Measurements from ENCODE around the gene EFCAB6. TPM values are rescaled to one million over a fixed set of nuclear protein-coding genes. Genes with fewer than 3 reads are reported as not detected.

EFCAB6 gene
- total RNA-seq, 1 donor from 2014 or later: 1.5 TPM

DNA sequence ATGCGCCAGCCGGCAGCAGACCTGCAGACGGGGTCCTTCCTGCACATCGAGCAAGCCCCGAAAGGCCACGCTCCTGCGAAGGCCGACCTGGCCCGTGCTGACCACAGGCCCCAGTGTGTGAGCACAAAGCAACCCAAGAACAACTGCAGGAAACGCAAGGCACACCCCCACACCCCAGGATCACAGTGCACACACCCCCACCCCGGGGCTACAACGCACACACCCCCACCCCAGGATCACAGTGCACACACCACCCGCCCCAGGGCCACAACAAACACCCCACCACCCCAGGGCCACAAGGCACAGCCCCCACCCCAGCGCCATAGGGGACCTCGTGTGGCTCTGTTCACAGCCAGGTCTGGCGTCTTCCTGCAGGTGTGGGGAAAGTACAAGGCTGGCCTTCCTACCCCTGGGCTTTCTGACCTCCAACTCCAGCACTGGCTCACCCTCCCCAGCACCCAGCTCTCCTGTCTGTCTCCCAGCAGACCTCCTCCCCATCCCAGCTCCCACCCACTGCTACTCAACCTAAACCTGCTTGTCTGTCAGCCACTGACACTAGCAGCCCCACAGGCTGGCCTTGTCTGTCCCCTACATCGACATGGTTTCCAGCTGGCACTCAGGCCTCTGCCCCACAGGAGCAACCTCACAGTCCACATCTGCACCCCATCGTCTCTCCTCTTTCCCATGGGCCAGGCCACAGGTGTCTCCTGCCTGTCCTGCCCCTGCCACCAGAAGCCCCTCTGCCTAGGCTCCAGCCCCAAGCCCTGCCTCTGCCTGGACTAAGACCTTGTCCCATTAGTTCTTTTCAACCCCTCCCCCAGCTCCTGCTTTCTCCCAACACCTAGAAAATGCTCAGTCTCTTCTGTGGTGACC lies 20.5 kb upstream of the EFCAB6 start:
- ATAC-seq (no peak), DNase-seq (no peak)
- intact Hi-C loops (cut with micrococcal nuclease): no loop called here

DNA sequence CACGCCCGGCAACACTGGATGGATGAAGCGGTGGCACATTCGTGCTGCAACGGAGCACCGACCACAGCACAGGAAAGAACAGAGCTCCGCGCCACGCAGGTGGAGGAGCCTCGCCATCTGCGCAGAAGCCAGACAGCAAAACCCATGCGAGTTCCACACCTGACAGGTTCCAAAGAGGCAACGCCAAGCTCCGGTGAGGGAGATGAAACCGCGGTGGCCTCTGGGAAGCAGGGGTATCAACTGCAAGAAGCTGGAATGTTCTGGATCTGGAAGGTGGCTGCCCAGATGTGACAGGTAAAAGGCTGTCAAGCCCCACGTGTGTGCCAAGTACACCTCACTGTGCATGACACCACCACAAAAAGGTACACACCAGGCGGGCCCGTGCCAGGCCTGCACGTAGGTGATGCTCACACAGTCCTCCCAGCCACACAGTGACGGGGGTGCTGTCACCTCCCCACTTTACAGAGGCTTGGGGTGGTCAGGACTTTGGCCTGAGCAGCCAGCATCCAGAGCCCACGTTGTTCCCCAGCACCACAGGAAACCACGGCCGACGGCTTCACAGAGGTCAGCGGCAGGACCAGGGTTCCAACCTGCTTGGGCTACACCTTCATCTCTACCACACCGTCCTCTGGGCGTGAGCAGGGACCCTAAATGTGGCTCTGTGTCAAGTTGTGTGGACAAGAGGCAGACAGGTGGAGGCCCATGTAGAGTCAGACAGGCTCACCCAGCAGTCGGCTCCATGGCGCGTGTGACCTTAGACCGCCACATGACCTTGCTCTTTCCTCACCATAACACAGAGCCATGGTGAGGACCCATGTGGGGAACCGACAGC lies 19.7 kb upstream of the EFCAB6 start:
- no peak for DNase-seq
- intact Hi-C loops (cut with micrococcal nuclease): no loop called here
- no peak for ATAC-seq

DNA sequence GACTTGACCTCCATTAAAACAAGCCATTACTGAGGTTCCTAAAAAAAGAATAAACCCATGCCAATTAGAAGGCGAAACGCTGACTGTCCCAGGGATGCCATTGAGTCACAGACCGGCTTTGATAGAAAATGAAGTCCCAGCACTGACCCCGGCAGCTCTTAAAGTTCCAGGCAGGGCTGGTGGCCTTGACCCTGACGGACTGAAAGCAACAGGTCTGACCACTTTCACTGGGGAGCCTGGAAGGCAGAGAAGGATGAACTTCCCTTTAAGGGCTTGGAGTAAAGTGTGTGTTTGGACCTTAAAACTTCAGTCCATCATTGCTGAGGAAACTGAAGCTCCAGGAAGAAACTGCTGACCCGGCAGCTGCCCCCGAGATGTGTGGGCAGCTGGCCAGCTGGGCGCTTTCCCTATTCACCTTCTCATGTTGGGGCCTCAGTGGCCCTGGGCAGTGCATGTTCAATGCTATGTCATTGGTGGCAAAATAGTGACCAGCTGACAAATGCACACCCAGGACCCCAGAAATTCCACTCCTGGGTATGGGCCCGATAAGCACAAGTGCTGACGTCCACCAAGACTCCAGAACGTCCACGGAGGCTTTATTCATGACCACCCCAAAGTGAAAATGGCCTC lies 18.9 kb upstream of the EFCAB6 start:
- intact Hi-C loops (cut with micrococcal nuclease): no loop called here
- ATAC-seq (no peak), DNase-seq (no peak)

DNA sequence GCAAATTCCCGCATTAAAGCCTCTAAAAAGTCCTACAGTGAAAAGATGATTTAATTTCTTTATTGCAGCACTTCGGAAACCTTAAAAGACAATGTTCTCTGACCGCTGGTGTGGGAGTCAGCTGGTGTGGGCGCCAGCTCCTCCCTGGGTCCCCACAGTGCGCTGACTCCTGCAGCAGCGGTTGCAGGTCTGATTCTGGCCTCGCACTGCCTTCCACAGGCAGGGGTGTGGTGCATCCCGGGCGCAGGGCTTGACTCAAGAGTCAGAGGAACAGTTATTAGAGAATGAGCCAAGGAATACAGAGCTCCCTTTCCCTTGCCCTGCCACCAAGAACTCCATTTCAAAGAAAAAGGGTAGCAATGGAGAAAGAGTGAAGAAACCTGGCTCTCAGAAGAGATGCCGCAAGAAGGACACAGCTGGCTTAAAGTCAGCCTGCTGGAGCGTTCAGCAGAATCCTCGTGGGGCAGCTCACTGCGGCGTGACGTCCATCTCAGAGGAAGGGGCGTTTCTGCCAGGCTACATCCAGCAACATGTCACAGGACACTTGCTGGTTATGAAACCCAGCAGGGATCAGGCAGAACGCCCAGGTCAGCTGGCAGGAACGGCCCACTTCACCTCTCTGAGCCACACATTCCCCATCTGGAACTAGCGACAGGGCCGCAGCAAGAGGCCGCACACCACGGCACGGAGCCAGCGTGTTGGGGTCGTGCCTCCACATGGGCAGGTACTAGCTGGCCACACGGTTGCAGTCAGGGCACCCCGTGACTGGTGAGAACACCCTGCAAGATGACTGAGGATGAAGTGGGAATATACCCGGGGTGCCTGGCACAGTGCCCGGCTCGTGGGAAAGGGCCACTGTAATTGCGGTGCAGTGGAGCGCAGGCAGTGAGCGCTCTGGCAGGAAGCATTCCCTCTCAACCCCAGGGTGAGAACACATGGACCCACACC lies 18.1 kb upstream of the EFCAB6 start:
- intact Hi-C loops (cut with micrococcal nuclease): no loop called here
- ATAC-seq (peak; percentile 84), DNase-seq (peak; percentile 91)

DNA sequence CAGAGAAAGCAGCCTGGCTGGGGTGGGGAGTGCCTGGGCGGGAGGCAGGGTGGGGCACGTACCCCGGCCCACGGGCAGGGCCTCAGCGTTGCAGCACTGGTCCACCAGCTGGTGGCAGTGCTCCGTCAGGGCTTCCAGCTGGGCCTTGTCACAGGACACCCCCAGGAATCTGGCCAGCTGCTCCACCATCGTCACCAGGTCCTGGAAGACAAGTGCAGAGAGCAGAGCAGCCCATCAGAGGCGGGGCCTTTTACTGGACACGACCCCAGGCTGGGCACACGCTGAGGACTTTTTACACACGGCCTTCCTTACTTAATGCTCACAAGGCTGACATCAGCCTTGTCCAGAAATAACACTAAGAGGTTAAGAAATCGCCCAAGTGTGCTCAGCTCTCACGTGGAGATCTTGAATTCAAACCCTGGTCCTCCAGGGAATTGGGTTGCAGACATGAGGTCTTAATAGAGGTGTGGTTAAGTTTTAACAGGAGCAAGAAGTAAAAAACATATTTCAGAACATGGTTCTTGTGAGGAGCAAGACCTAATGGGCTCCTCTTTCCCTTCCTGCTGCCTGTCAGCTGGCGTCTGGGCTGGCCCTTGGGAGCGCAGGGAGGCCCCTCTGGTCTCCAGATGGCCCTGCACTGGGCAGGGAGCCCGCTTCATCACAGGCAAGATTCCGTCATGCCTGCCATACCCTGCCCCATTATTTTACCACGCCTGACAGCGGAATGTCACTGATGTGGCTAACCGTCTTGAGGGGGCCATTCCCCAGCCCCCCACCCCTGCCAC lies 17.1 kb upstream of the EFCAB6 start:
- intact Hi-C loops (cut with micrococcal nuclease): no loop called here
- ATAC-seq (peak; percentile 75), DNase-seq (peak; percentile 90)

DNA sequence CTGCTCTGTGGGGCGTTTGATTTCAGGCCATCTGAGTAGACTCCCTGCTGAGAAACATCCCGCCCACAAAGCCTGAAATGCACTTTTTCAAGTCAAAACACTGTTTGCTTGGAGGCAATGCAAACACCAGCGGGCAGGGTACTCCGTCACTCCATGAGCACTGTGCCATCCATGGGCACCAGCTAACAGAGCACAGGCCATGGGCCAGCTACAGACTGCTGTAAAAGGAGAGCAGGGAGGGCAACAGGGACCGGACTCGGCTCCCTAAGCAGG lies 16.6 kb upstream of the EFCAB6 start:
- ATAC-seq (no peak), DNase-seq (no peak)
- intact Hi-C loops (cut with micrococcal nuclease): no loop called here

DNA sequence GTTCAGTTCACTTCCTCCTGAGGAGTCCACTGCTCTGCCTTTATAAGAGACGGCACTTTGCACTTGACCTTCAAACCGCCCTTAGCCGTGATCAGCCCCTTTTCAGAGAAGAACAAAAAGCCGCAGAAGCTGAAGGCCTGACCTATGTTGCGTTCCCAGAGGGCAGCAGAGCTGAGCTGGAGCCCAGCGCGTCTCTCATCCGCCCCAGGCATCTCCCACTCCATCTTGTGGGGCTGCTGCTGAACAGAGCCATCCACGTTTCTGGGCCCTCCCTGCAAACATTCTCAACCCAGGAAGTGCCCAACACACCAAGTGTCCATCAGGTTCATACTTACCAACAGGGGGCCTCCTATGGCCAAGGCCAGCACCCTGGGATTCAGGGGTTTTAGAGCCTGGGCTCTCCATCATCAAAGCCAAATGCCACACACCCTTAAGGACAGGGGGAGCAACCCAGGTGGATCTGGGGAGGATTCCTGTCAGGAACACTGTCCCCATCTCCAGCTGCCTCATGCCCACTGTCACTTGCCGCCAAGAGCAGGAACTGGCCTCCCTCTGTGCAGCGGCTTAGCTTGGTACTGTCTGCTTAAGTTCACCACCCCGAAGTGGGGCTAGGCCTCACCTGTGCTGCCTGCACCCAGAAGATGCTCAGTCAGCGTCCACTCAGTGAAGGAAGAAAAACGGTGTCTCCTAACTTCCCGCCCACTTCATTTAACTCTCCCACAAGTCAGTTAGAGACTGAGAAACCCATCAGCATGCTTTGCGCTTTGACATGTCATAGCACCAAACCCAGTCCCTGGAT lies 16.0 kb upstream of the EFCAB6 start:
- intact Hi-C loops (cut with micrococcal nuclease): no loop called here
- DNase-seq (no peak), ATAC-seq (no peak)

DNA sequence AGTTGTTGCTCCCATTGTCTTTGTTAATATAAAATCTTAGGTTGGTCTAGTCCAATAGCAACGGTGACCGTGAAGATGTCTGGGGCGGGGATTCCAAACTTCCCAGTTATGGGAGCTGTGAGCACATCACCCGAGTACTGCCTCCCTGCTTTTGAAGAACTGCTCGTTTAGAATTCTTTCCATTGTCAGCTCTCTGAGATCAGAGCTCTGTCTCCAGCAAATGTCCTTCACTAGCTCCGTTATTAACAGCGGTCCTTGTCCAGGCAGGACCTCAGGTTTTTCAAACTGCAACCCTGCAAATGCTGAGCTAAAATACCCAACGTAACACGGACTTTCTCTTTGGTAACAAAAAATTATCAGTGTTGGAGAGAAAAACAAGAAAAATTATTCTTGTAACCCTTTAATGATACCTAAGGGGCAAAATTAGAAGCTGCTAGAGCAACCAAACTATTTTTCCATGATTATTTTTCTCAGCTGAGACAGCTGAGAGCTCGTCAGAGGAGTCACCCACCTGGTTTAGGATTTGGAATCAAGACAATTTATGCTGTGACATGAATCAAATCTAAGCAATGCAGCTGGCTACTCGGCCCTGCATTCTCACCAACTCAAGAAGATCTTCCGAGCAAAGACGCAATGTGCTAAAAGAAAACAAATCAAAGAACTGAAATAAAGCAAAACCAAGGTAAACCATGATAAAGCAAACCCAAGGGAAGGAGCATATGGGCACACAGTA lies 15.1 kb upstream of the EFCAB6 start:
- DNase-seq (no peak), ATAC-seq (no peak)
- intact Hi-C loops (cut with micrococcal nuclease): no loop called here

DNA sequence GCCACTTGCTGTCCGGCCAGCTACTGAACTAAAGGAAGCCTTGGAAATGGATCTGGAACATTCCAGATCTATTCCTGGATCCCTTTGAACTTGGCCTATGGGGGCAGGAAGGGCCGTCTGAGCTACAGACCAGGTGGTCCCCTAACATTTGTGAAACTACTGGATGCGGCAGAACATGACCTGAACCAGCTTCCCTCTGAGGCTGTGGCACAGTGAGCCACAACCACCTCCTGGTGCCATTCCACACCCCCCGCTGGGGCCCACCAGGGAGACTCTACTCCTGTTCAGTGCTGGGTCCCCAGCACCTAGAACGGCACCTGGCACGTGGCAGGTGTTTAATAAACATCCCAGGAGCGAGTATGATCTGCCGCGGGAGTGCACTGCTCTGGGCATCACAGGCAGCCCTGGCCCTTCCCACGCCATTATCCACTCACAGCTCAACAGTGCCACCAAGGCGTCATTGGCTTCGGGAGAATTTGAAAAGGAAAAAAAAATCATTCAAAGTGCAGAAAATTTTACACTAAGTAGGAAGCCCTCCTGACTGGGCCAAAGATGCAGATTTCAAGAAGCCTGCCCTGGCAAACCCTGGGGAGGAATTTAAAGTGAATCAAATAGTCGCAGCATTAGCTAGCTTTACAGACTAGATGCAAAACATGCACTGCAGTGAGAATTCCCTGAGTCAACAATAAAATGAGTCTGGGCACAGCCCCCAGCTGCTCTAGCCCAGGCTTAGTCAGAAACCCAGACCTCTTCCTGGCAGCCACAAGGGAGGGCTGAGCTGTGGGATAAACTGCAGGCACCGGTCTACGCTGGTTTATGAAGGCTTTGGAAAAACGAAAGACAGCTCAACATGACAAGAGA lies 14.3 kb upstream of the EFCAB6 start:
- DNase-seq (no peak), ATAC-seq (no peak)
- intact Hi-C loops (cut with micrococcal nuclease): no loop called here

DNA sequence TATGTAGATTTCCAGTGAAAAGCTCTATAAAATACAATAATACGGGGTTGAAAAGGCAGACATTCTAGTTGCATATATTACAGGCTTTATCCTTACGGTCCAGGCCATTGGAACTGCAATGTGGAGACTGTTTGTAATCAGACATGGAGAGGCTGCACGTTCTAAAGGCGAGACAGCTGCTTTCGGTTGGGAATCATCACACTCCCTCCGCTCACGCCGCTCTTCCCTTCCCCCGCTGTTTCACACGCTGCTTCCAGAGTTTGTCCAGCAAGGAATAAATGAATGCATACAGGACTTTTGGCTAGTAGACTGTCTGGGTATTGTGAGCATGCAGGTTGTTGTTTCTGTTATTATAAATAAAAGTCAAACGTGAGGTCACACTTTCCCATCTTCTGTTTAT lies 13.5 kb upstream of the EFCAB6 start:
- DNase-seq (no peak), ATAC-seq (no peak)
- intact Hi-C loops (cut with micrococcal nuclease): no loop called here

DNA sequence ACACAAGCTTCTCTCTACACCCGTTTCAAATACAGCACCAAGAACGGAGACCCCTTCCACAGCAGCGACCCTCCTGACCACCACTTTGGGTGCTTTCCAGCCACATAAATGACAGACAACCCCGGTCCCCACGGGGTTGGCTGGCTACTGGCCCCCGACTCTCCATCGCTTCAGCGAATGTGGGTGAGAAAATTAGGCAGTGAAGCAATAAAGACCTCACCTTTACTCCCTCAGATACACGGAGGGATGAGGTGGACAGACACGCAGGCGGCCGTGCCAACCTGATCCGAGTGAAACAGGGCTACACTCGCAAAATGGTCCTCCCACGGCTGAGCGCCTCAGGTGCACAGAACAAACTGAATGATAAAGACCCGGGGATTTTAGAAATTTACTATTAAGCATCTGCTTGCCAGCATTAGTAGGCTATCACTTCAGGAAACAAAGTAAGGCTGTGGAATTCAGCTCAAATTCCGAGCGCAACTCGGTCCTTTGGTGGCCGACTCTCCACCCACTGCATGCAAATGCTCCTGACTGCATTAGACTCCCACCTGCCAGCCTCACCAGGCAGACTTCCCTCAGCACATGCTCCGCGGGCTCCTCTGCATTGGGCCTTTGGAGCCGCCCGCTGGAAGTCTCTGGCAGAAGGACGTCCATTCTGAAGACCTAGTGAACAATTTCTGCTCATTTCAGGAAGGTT lies 12.8 kb upstream of the EFCAB6 start:
- ATAC-seq (no peak), DNase-seq (no peak)
- intact Hi-C loops (cut with micrococcal nuclease): no loop called here

DNA sequence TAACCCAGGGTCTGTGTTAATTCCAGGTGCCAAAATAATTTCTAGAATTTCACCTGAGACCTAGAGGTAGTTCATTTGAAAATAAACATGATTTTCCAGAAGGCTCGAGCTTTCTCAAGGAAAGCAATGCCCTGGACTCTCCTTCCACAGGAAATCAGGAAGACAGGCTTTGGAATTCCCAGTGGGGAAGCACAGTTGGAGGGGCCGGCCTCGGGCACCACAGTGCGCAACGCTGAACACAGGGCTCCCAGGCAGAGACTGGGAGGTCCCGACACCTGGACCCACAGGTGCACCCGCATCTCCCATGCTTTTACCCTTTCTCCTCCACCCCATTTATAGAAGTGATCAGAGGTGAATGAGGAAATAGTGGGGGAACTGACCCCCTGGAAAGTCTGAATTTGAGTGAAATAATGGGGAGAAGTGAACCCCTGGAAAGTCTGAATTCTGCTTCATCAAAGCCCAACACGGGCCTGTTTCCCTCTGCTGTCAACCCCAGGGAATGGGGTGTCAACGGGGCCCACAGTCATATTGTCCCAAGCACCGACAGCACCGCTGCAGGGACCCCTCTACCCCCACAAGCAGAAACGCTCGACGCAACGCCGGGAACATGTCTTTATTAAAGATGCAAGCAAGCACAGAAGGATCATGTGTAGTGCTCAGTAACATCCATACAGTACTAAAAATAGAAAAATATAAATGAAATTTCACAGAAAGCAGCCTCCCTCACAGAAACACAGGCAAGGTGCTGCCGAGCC lies 12.0 kb upstream of the EFCAB6 start:
- intact Hi-C loops (cut with micrococcal nuclease): no loop called here
- no peak for ATAC-seq
- DNase-seq: no peak

DNA sequence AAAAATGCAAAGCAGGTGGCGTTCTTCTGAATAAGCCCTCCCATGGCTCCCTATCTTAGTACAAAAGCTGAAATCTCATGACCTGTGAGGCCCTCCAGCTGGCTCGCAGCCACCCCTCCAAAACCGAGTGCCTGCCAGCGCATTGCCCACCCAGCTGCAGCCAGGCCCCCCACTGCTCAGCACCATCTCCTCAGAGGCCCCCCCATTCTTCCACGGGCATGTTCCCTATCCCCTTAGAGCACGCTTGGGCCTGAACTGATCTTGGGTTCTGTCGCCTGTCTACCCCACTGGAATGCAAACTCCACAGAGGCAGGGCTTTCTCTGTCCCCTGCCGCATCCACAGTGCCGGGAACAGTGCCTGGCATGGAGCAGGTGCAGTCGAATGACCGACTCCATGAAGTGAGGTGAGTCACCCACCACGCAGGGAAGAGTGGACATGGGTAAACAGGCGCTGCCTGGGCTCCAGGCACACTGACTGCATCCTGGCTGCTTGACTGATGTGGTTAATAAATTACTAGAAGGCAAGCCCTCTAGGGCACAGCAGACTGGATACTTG lies 11.3 kb upstream of the EFCAB6 start:
- intact Hi-C loops (cut with micrococcal nuclease): no loop called here
- ATAC-seq (no peak), DNase-seq (no peak)

DNA sequence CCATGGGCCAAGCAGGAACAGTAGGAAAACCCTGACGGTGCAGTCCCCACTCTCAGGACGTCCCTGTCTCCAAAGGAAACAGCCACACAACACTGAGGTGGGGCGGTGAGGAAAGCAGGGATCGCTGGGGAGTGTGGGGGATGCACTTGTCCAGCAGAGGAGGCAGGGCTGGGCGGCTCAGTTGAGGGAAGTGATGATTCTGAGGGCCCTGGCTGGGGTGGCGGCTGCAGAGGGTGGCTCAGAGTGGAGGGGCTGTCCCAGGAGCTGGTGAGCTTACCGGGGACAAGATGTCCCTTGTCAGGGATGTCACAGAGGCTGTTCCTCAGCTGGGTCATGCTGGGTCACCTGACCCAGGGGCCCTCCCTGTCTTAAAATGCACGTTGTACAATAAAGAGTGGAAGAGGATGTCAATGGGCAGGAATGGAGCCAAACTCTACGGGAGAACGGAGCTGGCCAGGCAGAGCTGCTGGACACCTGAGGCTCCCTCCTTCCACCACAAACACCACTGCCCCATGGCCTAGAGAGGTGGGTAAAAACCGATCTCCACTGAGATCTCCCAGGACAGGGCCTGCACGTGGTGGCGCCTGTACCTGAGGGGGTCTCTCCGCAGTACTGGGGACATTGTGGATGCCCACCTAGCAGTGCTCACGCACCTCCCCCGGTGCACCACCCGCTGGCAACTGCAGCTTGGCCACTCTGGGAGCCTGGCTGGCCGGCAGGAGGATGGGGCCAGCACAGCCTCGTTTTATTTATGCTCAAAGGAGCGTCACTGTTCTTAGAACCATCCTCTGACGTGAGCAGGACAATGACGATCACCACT lies 9.7 kb upstream of the EFCAB6 start:
- DNase-seq (no peak), ATAC-seq (no peak)
- intact Hi-C loops (cut with micrococcal nuclease): no loop called here

All from left ventricle myocardium superior (tissue), 1 donor.